Fibroblast of skin of right quadriceps (primary cell): ENCODE results near the gene TCERG1L.

Experiments used
- DNase-seq: peaks from one replicate; pipeline ENCODE4 v3.0.0-alpha.2; 2013

TCERG1L gene

GRCh38 chr10:131314799-131315198 lies 3.3 kb upstream of the TCERG1L start:
- DNase-seq: no peak

GRCh38 chr10:131314148-131314547 lies 2.6 kb upstream of the TCERG1L start:
- no peak for DNase-seq

GRCh38 chr10:131313377-131313776 lies 1.9 kb upstream of the TCERG1L start:
- DNase-seq: no peak

- peak; percentile 26 for DNase-seq
These were observed 936 bp upstream of the TCERG1L start for GRCh38 chr10:131312478-131312836.

GRCh38 chr10:131311402-131311660 lies 190 bp downstream of the TCERG1L start:
- no peak for DNase-seq

GRCh38 chr10:131310551-131311401 lies 745 bp downstream of the TCERG1L start:
- no peak for DNase-seq

GRCh38 chr10:131310142-131310541 lies 1.4 kb downstream of the TCERG1L start:
- DNase-seq: no peak

- no peak for DNase-seq
These were observed 11.0 kb downstream of the TCERG1L start for GRCh38 chr10:131300508-131300907.

- DNase-seq: peak; percentile 52
These were observed 20.7 kb downstream of the TCERG1L start for GRCh38 chr10:131290781-131291180.

- DNase-seq: no peak
These were observed 22.9 kb downstream of the TCERG1L start for GRCh38 chr10:131288648-131289047.

GRCh38 chr10:131282961-131283360 lies 28.6 kb downstream of the TCERG1L start:
- DNase-seq: no peak

- DNase-seq: no peak
These were observed 31.4 kb downstream of the TCERG1L start for GRCh38 chr10:131280101-131280500.

GRCh38 chr10:131279516-131279915 lies 32.0 kb downstream of the TCERG1L start:
- DNase-seq: no peak

- no peak for DNase-seq
These were observed 33.6 kb downstream of the TCERG1L start for GRCh38 chr10:131277969-131278368.

GRCh38 chr10:131277278-131277677 lies 34.2 kb downstream of the TCERG1L start:
- DNase-seq: no peak

GRCh38 chr10:131275691-131276090 lies 35.8 kb downstream of the TCERG1L start:
- no peak for DNase-seq

GRCh38 chr10:131274883-131275282 lies 36.6 kb downstream of the TCERG1L start:
- no peak for DNase-seq

- no peak for DNase-seq
These were observed 37.2 kb downstream of the TCERG1L start for GRCh38 chr10:131274133-131274880.

- no peak for DNase-seq
These were observed 38.0 kb downstream of the TCERG1L start for GRCh38 chr10:131273476-131273875.

- DNase-seq: no peak
These were observed 38.5 kb downstream of the TCERG1L start for GRCh38 chr10:131272897-131273451.

- DNase-seq: no peak
These were observed 39.6 kb downstream of the TCERG1L start for GRCh38 chr10:131271966-131272365.

- DNase-seq: no peak
These were observed 40.2 kb downstream of the TCERG1L start for GRCh38 chr10:131271195-131271880.

GRCh38 chr10:131270461-131271190 lies 40.9 kb downstream of the TCERG1L start:
- DNase-seq: no peak
